HG03045 (cell line): ENCODE results near the gene RTBDN.

ENCODE experiments used
- ATAC-seq: cut with Tn5 transposase; IDR thresholded peaks from one replicate; pipeline ENCODE4 v1.9.1; 2021; ENCODE audit warnings: mild to moderate bottlenecking, moderate library complexity; ENCODE audit not compliant: unreplicated experiment

The RTBDN gene

GRCh38 chr19:12834566-12834943 lies at the start of gene RTBDN:
Gene RTBDN, minus strand, starts transcription at chr19:12834579. Its CDS starts 4,600 bp downstream, at chr19:12829979.
- ATAC-seq: no peak

GRCh38 chr19:12882589-12882988 lies 48.2 kb upstream of the RTBDN start:
- no peak for ATAC-seq

- ATAC-seq: peak; percentile 78
These were observed 46.9 kb upstream of the RTBDN start, which contains the start of gene DNASE2 for GRCh38 chr19:12881172-12881808. Gene DNASE2, minus strand, starts transcription at chr19:12881449. Its CDS starts 74 bp downstream, at chr19:12881375.

GRCh38 chr19:12880551-12881171 lies 46.3 kb upstream of the RTBDN start:
- peak; percentile 8 for ATAC-seq

GRCh38 chr19:12875086-12875485 lies 40.7 kb upstream of the RTBDN start:
- ATAC-seq: no peak

GRCh38 chr19:12873891-12874745 lies 39.7 kb upstream of the RTBDN start:
- ATAC-seq: no peak

GRCh38 chr19:12872941-12873890 lies 38.8 kb upstream of the RTBDN start:
- no peak for ATAC-seq

- no peak for ATAC-seq
These were observed 37.9 kb upstream of the RTBDN start for GRCh38 chr19:12872255-12872654.

GRCh38 chr19:12871681-12872080 lies 37.3 kb upstream of the RTBDN start:
- no peak for ATAC-seq

- ATAC-seq: no peak
These were observed 34.2 kb upstream of the RTBDN start for GRCh38 chr19:12868540-12869112.

GRCh38 chr19:12867120-12868099 lies 33.0 kb upstream of the RTBDN start:
- peak; percentile 65 for ATAC-seq

- ATAC-seq: no peak
These were observed 32.2 kb upstream of the RTBDN start for GRCh38 chr19:12866416-12867119.

GRCh38 chr19:12865746-12866415 lies 31.5 kb upstream of the RTBDN start:
- no peak for ATAC-seq

- ATAC-seq: no peak
These were observed 30.6 kb upstream of the RTBDN start for GRCh38 chr19:12864721-12865715.

- no peak for ATAC-seq
These were observed 29.8 kb upstream of the RTBDN start for GRCh38 chr19:12864143-12864542.

GRCh38 chr19:12859546-12859945 lies 25.2 kb upstream of the RTBDN start:
- ATAC-seq: no peak
